Thoracic aorta (tissue), 2 donors: ENCODE results near the gene MACF1. TPM values are rescaled to one million over a fixed set of nuclear protein-coding genes. Genes with fewer than 3 reads are reported as not detected.
A peak's percentile ranks its signal among the peaks of the same experiment; 100 is the strongest.

Experiments
- ATAC-seq: fragments of 150-250 bp; one replicate; pipeline ENCODE4 v1.8.0; 2017; ENCODE audit warnings: low read depth; ENCODE audit not compliant: insufficient number of reproducible peaks, low FRiP score
- DNase-seq: peaks from one replicate; pipeline ENCODE4 v3.0.0-alpha.2; 2020; ENCODE audit warnings: low spot score
- H3K27ac ChIP-seq, 2 donors: fragments of 200-600 bp; sonication (generic); 1 replicate in 1 of 2; 2 replicates in 1 of 2; pipeline ENCODE4 v1.5.1; 2016; ENCODE audit warnings: mild to moderate bottlenecking in 2 of 2, moderate library complexity in 2 of 2
- H3K27me3 ChIP-seq: fragments of 200-600 bp; sonication (generic); replicated peaks from 2 replicates; pipeline ENCODE4 v1.6.0; 2016; ENCODE audit warnings: mild to moderate bottlenecking; ENCODE audit not compliant: insufficient read depth
- H3K36me3 ChIP-seq: fragments of 200-600 bp; sonication (generic); one replicate; pipeline ENCODE4 v1.5.1; 2016
- H3K4me1 ChIP-seq, 2 donors: fragments of 200-600 bp; sonication (generic); 1 replicate in 1 of 2; 2 replicates in 1 of 2; pipeline versions ENCODE4 v1.5.1 to v1.6.0; 2016; ENCODE audit warnings: low read depth in 2 of 2, mild to moderate bottlenecking in 1 of 2; ENCODE audit not compliant: control insufficient read depth in 1 of 2
- H3K4me3 ChIP-seq: fragments of 200-600 bp; sonication (generic); 2 replicates; pipeline ENCODE4 v1.5.1; 2016; ENCODE audit warnings: mild to moderate bottlenecking
- H3K9me3 ChIP-seq: fragments of 200-600 bp; sonication (generic); 2 replicates; pipeline ENCODE4 v1.5.1; 2016
- total RNA-seq, 2 donors: library from RNA; depleted of rRNA; stranded (reverse); fragments of >200 nt; gene quantifications; one replicate each; pipeline versions ENCODE4 v1.1.0 to v1.2.3, GENCODE V29; 2016
- TF ChIP-seq, protein P1 (sequence below): fragments of 200-600 bp; sonication (generic); IDR thresholded peaks from one replicate; pipeline ENCODE4 v1.5.1; 2019; ENCODE audit warnings: antibody characterized with exemption

The MACF1 gene
- total RNA-seq, 2 donors from 2014 or later: 604 to 650 TPM

DNA sequence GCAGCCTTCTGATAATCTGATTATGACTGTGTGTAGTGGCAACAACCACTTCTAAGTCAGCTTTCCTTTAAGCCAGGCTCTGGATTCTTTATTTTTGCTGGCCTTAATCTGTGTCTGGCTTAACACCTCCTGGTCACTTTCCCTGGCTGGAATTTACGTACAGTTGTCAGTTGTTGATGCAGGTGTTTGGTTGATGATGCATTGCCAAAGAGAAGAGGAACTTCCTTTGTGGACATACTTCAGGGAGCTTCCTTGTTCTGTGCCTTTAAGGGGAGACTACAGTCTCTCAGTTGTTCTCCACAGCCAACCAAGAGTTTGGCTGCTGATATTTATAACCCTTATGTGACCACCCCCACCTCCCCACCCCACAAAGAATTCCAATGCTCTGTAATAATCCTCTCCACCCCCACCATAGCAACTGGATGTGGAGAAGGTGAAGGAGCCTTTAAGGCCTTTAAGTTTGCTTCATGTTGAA, 190.9 kb downstream of the MACF1 start:
- ATAC-seq (peak; percentile 27), DNase-seq (no peak)
- H3K9me3 ChIP-seq: no peaks in the 10 kb centered on the region
- H3K27ac ChIP-seq: peak overlapping the region; percentile 83 to 85
- no peaks in the 10 kb centered on the region for H3K36me3 ChIP-seq
- TF ChIP-seq, protein P1, sequence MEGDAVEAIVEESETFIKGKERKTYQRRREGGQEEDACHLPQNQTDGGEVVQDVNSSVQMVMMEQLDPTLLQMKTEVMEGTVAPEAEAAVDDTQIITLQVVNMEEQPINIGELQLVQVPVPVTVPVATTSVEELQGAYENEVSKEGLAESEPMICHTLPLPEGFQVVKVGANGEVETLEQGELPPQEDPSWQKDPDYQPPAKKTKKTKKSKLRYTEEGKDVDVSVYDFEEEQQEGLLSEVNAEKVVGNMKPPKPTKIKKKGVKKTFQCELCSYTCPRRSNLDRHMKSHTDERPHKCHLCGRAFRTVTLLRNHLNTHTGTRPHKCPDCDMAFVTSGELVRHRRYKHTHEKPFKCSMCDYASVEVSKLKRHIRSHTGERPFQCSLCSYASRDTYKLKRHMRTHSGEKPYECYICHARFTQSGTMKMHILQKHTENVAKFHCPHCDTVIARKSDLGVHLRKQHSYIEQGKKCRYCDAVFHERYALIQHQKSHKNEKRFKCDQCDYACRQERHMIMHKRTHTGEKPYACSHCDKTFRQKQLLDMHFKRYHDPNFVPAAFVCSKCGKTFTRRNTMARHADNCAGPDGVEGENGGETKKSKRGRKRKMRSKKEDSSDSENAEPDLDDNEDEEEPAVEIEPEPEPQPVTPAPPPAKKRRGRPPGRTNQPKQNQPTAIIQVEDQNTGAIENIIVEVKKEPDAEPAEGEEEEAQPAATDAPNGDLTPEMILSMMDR: no peak
- H3K4me3 ChIP-seq: peak overlapping the region; percentile 14
- no peaks in the 10 kb centered on the region for H3K27me3 ChIP-seq
- H3K4me1 ChIP-seq: peaks cover 74 to 95% of the 10 kb centered on the region in 2 donors

DNA sequence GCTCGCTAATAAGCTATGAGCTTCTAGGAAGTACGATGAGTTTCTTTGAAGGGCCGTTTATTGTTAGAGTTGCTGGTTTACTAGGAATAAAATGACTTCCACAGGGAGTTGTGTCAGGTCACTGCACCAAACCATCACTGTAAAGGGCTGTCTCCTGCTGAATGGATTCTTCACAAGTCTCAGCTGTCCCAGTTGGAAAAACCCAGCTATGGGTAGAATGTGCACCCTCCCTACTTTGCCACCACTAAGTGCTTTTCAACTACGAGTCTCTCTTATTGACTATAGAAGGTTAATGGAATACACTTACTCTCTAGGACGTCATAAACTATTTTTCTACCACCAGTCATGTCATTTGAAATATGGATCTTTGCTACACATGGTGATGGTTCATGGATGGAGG, 192.2 kb downstream of the MACF1 start:
- Histone ChIP-seq H3K4me3 (no peak overlapping the region), H3K27me3 (no peaks in the 10 kb centered on the region), H3K9me3 (no peaks in the 10 kb centered on the region), H3K27ac (peak overlapping the region; percentile 83 to 85), H3K36me3 (no peaks in the 10 kb centered on the region), H3K4me1 (peaks cover 63 to 82% of the 10 kb centered on the region in 2 donors)
- TF ChIP-seq, protein P1: no peak
- ATAC-seq (no peak), DNase-seq (no peak)

DNA sequence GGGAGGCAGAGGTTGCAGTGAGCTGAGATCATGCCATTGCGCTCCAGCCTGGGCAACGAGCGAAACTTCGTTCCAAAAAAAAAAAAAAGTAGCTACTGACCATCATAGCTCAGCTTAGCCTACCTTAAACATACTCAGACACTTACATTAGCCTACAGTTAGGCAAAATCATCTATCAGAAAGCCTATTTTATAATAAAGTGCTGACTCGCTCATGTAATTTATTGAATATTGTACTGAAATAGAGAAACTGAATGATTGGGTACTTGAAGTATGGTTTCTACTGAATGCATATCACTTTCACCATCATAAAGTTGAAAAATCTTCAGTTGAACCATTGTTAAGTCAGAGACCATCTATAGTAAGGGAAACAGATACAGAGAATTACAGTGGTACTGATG, 193.0 kb downstream of the MACF1 start:
- no peak for ATAC-seq
- Histone ChIP-seq H3K9me3 (no peaks in the 10 kb centered on the region), H3K36me3 (no peaks in the 10 kb centered on the region), H3K27me3 (no peaks in the 10 kb centered on the region), H3K4me3 (no peak overlapping the region), H3K27ac (peak overlapping the region; percentile 83 to 85), H3K4me1 (peaks cover 55 to 74% of the 10 kb centered on the region in 2 donors)
- no peak for DNase-seq
- TF ChIP-seq, protein P1: no peak

DNA sequence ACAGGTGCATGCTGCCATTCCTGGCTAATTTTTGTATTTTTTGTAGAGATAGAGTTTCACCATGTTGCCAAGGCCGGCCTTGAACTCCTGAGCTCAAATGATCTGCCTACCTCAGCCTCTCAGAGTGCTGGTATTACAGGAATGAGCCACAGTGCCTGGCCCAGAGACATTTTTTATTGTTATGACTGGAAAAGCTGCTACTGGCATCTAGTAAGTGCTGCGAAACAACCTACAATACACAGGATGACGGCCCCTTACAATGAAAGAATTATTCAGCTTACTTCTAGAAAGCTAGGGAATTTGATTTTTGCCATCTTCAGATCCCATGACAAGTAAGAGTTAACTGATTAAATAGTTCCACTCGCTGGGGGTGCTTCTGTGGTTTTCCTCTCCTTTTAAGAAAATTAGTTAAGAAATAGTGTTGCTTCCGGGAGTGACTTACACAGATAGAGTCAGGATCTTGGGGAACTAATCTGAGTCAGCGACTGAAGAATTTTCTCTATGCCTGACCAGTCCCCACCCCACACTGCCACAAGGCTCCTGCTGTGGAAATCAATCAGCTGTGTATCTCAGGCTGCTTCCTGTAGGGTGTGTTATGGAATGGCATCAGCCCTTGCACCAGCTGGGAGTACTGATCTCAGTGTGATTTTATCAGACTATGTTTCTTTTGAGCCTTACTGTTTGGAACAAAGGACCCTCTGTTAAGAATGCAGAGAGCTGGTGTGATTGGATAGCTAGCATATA, 194.0 kb downstream of the MACF1 start:
- no peaks in the 10 kb centered on the region for H3K36me3 ChIP-seq
- ATAC-seq (peak; percentile 82), DNase-seq (peak; percentile 60)
- TF ChIP-seq, protein P1: no peak
- peaks cover 49 to 66% of the 10 kb centered on the region in 2 donors for H3K4me1 ChIP-seq
- H3K4me3 ChIP-seq: peak overlapping the region; percentile 39
- H3K27ac ChIP-seq: peak overlapping the region; percentile 83 to 85
- H3K9me3 ChIP-seq: no peaks in the 10 kb centered on the region
- no peaks in the 10 kb centered on the region for H3K27me3 ChIP-seq

DNA sequence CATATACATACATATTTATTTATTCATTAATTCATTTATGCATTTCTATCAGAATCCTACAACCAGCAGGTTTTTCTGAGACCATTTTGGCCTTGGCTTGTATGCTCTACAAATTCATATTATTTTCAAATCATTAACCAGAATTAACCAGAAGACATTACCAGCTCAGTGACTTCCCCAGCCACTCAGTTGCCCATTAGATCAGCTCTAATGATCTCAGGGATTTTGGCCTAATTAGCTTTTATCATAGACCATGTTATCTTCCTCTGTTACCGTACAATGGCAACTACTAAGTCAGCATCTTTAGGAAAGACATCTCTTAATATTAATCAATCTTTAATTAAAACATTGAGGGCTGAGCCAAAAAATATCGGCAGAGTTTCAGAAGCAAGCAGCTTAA, 196.6 kb downstream of the MACF1 start:
- TF ChIP-seq, protein P1: no peak
- Histone ChIP-seq H3K4me3 (no peak overlapping the region), H3K27me3 (no peaks in the 10 kb centered on the region), H3K4me1 (peaks cover 38 to 57% of the 10 kb centered on the region in 2 donors), H3K36me3 (no peaks in the 10 kb centered on the region), H3K9me3 (no peaks in the 10 kb centered on the region), H3K27ac (peak overlapping the region in 1 of 2 donors; percentile 85)
- no peak for DNase-seq
- ATAC-seq: no peak
